ENCODE data around the gene FOXK1. TPM values are rescaled to one million over a fixed set of nuclear protein-coding genes. Genes with fewer than 3 reads are reported as not detected.

The FOXK1 gene
- total RNA-seq, 1 experiment from 2014 or later: 50.8 TPM

- no peak for TF ChIP-seq CTCF (IDR thresholded peaks at IDR 0.05; ENCODE audit: insufficient read depth in 1 of 2, low read depth in 1 of 2, low read length in 1 of 2, severe bottlenecking in 1 of 2, unreplicated experiment in 1 of 2)
- BruUV-seq (replicated peaks): no TSS peak
- intact Hi-C loops (cut with micrococcal nuclease; ENCODE audit: unreplicated experiment): loop anchor here (5.0 kb wide), 1 partner anchor 67 kb away; the partner anchor contains the start of gene FOXK1
- no peak for DNase-seq
- Mint-ChIP-seq H3K27me3 (ENCODE audit: insufficient read depth, unreplicated experiment) (no peaks in the 10 kb centered on the region), H3K9me3 (ENCODE audit: unreplicated experiment) (no peaks in the 10 kb centered on the region), H3K4me1 (ENCODE audit: low read depth, unreplicated experiment) (peaks cover 3% of the 10 kb centered on the region), H3K4me3 (ENCODE audit: unreplicated experiment) (no peak overlapping the region), H3K36me3 (ENCODE audit: insufficient read depth, unreplicated experiment) (peaks cover 89% of the 10 kb centered on the region), H3K27ac (ENCODE audit: unreplicated experiment) (no peak overlapping the region)
- H3K9me3 ChIP-seq: no peaks in the 10 kb centered on the region
- H3K4me3 ChIP-seq (ENCODE audit: low read depth, low read length): no peak overlapping the region
- peaks cover 14% of the 10 kb centered on the region for H3K4me1 ChIP-seq
- ChIA-PET POLR2A (no interaction called here), CTCF (interaction anchor here (0.6 kb wide), 1 partner anchor 16 kb away, joined by 3 read pairs; no protein-coding TSS in a partner anchor)
- H3K27me3 ChIP-seq (replicated peaks; ENCODE audit: control insufficient read depth, insufficient read depth, low read length): no peaks in the 10 kb centered on the region
- peaks cover 4% of the 10 kb centered on the region for H3K36me3 ChIP-seq (ENCODE audit: control insufficient read depth, insufficient read depth, low read length)
Observed at GRCh38 chr7:4749798-4750197, 67.7 kb downstream of the FOXK1 start.

DNA sequence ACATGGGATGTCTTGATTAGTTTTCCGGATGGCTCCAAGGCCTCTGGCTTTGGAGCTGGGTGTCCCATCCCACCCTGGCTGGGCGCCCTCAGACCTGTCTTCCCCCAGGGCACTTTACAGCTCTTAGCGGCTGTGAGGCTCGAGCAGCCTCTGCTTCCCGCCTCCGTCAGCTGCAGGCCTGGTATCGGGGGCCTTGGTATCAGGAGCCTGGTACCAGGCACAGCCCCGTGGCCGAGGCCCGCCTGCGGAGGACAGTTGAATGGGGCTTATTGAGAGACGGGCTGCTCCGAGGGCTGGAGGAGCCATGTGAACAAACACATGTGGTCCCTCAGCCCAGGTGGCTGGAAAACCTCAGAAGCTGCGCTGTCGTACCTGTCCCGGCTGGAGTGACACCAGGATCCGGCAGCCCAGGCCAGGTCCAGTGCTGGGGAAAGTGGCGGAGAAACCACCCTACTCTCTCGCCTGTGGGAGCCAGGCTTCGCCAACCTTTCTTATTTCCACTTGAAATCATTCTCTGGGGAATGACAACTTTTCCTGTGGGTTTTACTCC, 69.4 kb downstream of the FOXK1 start:
- no peaks in the 10 kb centered on the region for H3K27me3 ChIP-seq (replicated peaks; ENCODE audit: control insufficient read depth, insufficient read depth, low read length)
- intact Hi-C loops (cut with micrococcal nuclease; ENCODE audit: unreplicated experiment): loop anchor here (5.0 kb wide), 1 partner anchor 69 kb away; the partner anchor contains the start of gene FOXK1
- Mint-ChIP-seq H3K9me3 (ENCODE audit: unreplicated experiment) (no peaks in the 10 kb centered on the region), H3K27me3 (ENCODE audit: insufficient read depth, unreplicated experiment) (no peaks in the 10 kb centered on the region), H3K36me3 (ENCODE audit: insufficient read depth, unreplicated experiment) (peaks cover 84% of the 10 kb centered on the region), H3K4me1 (ENCODE audit: low read depth, unreplicated experiment) (no peaks in the 10 kb centered on the region), H3K4me3 (ENCODE audit: unreplicated experiment) (no peak overlapping the region), H3K27ac (ENCODE audit: unreplicated experiment) (no peak overlapping the region)
- TF ChIP-seq CTCF (IDR thresholded peaks at IDR 0.05; ENCODE audit: insufficient read depth in 1 of 2, low read depth in 1 of 2, low read length in 1 of 2, severe bottlenecking in 1 of 2, unreplicated experiment in 1 of 2): no peak
- ChIA-PET POLR2A (no interaction called here), CTCF (interaction anchor here (0.6 to 1.1 kb wide), 2 partner anchors 25 to 323 kb away, joined by 3 to 6 read pairs; no protein-coding TSS in a partner anchor)
- no TSS peak for BruUV-seq (replicated peaks)
- H3K36me3 ChIP-seq (ENCODE audit: control insufficient read depth, insufficient read depth, low read length): peaks cover 6% of the 10 kb centered on the region
- 0 out of 2 replicates have a peak, but pooled peaks cover 4% of the 10 kb centered on the region for H3K4me1 ChIP-seq
- H3K4me3 ChIP-seq (ENCODE audit: low read depth, low read length): no peak overlapping the region
- no peak for DNase-seq
- no peaks in the 10 kb centered on the region for H3K9me3 ChIP-seq

DNA sequence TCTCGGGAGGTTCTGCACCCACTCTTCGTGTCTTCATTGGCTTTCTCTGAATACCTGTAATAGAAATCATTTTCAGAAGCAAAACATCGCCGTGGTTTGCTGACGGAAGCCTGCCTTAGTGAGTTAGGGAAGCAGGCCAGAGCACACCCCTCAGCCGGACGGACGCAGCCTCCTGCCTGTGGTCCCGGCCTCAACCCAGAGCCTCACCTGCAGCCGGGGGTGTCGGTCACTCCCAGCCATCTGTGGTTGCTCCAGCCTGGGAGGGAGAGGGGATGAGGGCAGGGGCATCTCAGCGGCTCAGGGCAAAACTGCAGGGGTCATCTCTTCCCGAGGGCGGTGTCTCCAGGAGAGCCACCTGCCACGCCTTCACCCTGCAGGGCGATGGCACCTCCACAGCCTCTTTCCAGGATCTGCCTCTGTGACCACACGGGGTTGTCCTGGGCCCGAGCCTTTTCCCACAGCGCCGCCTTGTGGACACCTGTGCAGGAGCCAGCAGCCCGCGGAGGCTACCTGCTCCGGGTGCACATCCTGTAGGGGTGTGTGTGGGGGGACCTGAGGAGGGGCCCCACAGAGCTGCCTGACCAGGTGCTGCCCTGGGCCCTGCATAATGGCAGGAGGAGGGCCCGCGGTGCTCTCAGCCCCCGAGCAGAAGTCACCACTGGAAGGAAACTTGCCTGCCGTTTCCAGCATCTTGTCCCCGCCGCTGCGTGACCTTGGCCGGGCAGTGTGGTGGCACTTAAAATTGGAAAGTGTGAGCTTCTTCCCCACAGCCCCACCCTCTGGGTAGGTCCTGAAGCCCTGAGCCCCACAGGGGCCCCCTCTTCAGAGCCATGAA, 71.7 kb downstream of the FOXK1 start:
- ChIA-PET POLR2A (no interaction called here), CTCF (interaction anchor here (0.6 kb wide), 1 partner anchor 49 kb away, joined by 5 read pairs; no protein-coding TSS in a partner anchor)
- no peaks in the 10 kb centered on the region for H3K4me1 Mint-ChIP-seq (ENCODE audit: low read depth, unreplicated experiment)
- intact Hi-C loops (cut with micrococcal nuclease; ENCODE audit: unreplicated experiment): loop anchor here (1.0 to 5.0 kb wide), 2 partner anchors 72 to 113 kb away; partner anchors contain the start of gene FOXK1
- no peak overlapping the region for H3K4me3 Mint-ChIP-seq (ENCODE audit: unreplicated experiment)
- no peak overlapping the region for H3K27ac Mint-ChIP-seq (ENCODE audit: unreplicated experiment)
- Histone ChIP-seq H3K9me3 (no peaks in the 10 kb centered on the region), H3K4me3 (ENCODE audit: low read depth, low read length) (no peak overlapping the region), H3K27me3 (replicated peaks; ENCODE audit: control insufficient read depth, insufficient read depth, low read length) (no peaks in the 10 kb centered on the region), H3K36me3 (ENCODE audit: control insufficient read depth, insufficient read depth, low read length) (peaks cover 4% of the 10 kb centered on the region), H3K4me1 (0 out of 2 replicates have a peak, but pooled peaks cover 4% of the 10 kb centered on the region)
- no peaks in the 10 kb centered on the region for H3K9me3 Mint-ChIP-seq (ENCODE audit: unreplicated experiment)
- peak; percentile 81 to 93 for TF ChIP-seq CTCF (IDR thresholded peaks at IDR 0.05; ENCODE audit: insufficient read depth in 1 of 2, low read depth in 1 of 2, low read length in 1 of 2, severe bottlenecking in 1 of 2, unreplicated experiment in 1 of 2)
- H3K27me3 Mint-ChIP-seq (ENCODE audit: insufficient read depth, unreplicated experiment): no peaks in the 10 kb centered on the region
- DNase-seq: peak; percentile 74 to 86
- no TSS peak for BruUV-seq (replicated peaks)
- peaks cover 84% of the 10 kb centered on the region for H3K36me3 Mint-ChIP-seq (ENCODE audit: insufficient read depth, unreplicated experiment)

Data from Caco-2 (cell line).